Mesenchymal stem cell (in vitro differentiated cells and primary cell): ENCODE results near the gene UPK3B.
"Not testable (repeated sequence)": the region's sequence is repeated elsewhere in the genome, so short reads cannot be mapped to it uniquely, and the experiment has no call there.

Experiments
- DNase-seq: peaks from one replicate; pipeline ENCODE4 v3.0.0-alpha.2; 2013
- H2AFZ ChIP-seq: one replicate; pipeline ENCODE4 v1.6.1; 2013; ENCODE audit warnings: low read depth, mild to moderate bottlenecking, control low read depth, inconsistent platforms, low read length, moderate library complexity
- H2AK5ac ChIP-seq: 2 replicates; pipeline ENCODE4 v1.6.1; 2013; ENCODE audit warnings: low read length, moderate library complexity, mild to moderate bottlenecking, inconsistent platforms; ENCODE audit not compliant: severe bottlenecking
- H2BK120ac ChIP-seq: one replicate; pipeline ENCODE4 v1.6.1; 2013; ENCODE audit warnings: low read depth, mild to moderate bottlenecking, inconsistent platforms, low read length, moderate library complexity
- H2BK12ac ChIP-seq, 2 experiments: one replicate each; pipeline ENCODE4 v1.6.1; 2013; ENCODE audit warnings: inconsistent platforms in 2 of 2, low read length in 2 of 2, mild to moderate bottlenecking in 2 of 2, moderate library complexity in 2 of 2, control low read depth in 1 of 2
- H2BK15ac ChIP-seq: one replicate; pipeline ENCODE4 v1.6.1; 2013; ENCODE audit warnings: mild to moderate bottlenecking, low read depth, inconsistent platforms; ENCODE audit not compliant: poor library complexity, severe bottlenecking
- H2BK5ac ChIP-seq: 2 replicates; pipeline ENCODE4 v1.6.1; 2013; ENCODE audit warnings: low read depth, mild to moderate bottlenecking, low read length, control low read depth, inconsistent platforms; ENCODE audit not compliant: poor library complexity, severe bottlenecking
- H3K14ac ChIP-seq, 2 experiments: one replicate each; pipeline ENCODE4 v1.6.1; 2013; ENCODE audit warnings: inconsistent platforms in 2 of 2, low read length in 2 of 2, control low read depth in 1 of 2, mild to moderate bottlenecking in 1 of 2, moderate library complexity in 1 of 2
- H3K18ac ChIP-seq, 2 experiments: one replicate each; pipeline ENCODE4 v1.6.1; 2013; ENCODE audit warnings: inconsistent platforms in 2 of 2, low read length in 2 of 2, control low read depth in 1 of 2, low read depth in 1 of 2, mild to moderate bottlenecking in 1 of 2
- H3K23ac ChIP-seq, 2 experiments: one replicate each; pipeline ENCODE4 v1.6.1; 2013; ENCODE audit warnings: inconsistent platforms in 2 of 2, low read length in 2 of 2, mild to moderate bottlenecking in 2 of 2, moderate library complexity in 2 of 2, control low read depth in 1 of 2
- H3K27ac ChIP-seq: 2 replicates; pipeline ENCODE4 v1.5.1; 2013; ENCODE audit warnings: mild to moderate bottlenecking, moderate library complexity, low read length, control low read depth, inconsistent platforms; ENCODE audit not compliant: poor library complexity, severe bottlenecking
- H3K27me3 ChIP-seq, 2 experiments: 2 replicates each; pipeline versions ENCODE4 v1.6.1 to v1.7.0; 2013; ENCODE audit warnings: low read length in 2 of 2, mild to moderate bottlenecking in 2 of 2, moderate library complexity in 2 of 2, control low read depth in 1 of 2, inconsistent platforms in 1 of 2; ENCODE audit not compliant: control insufficient read depth in 1 of 2, insufficient read depth in 1 of 2
- H3K36me3 ChIP-seq, 2 experiments: 2 replicates each; pipeline versions ENCODE4 v1.6.1 to v1.7.0; 2013; ENCODE audit warnings: low read length in 2 of 2, control low read depth in 1 of 2, inconsistent platforms in 1 of 2, low read depth in 1 of 2, mild to moderate bottlenecking in 1 of 2; ENCODE audit not compliant: insufficient read depth in 2 of 2, control insufficient read depth in 1 of 2
- H3K4ac ChIP-seq, 2 experiments: one replicate each; pipeline ENCODE4 v1.6.1; 2013; ENCODE audit warnings: inconsistent platforms in 2 of 2, low read length in 2 of 2, mild to moderate bottlenecking in 2 of 2, moderate library complexity in 2 of 2, control low read depth in 1 of 2, low read depth in 1 of 2
- H3K4me1 ChIP-seq: 2 replicates; pipeline ENCODE4 v1.6.1; 2013; ENCODE audit warnings: low read depth, low read length, control low read depth; ENCODE audit not compliant: control insufficient read depth, insufficient read depth
- H3K4me2 ChIP-seq: 2 replicates; pipeline ENCODE4 v1.6.1; 2013; ENCODE audit warnings: low read length, mild to moderate bottlenecking, inconsistent platforms; ENCODE audit not compliant: poor library complexity, severe bottlenecking
- H3K4me3 ChIP-seq, 2 experiments: 2 replicates each; pipeline versions ENCODE4 v1.5.1 to v1.7.0; 2013; ENCODE audit warnings: low read length in 2 of 2, mild to moderate bottlenecking in 2 of 2, control low read depth in 1 of 2, low read depth in 1 of 2; ENCODE audit not compliant: insufficient read depth in 1 of 2
- H3K79me1 ChIP-seq: replicated peaks from 2 replicates; pipeline ENCODE4 v1.6.1; 2013; ENCODE audit warnings: mild to moderate bottlenecking, control low read depth, low read length, inconsistent platforms; ENCODE audit not compliant: poor library complexity, severe bottlenecking
- H3K9ac ChIP-seq: 2 replicates; pipeline ENCODE4 v1.7.0; 2013; ENCODE audit warnings: mild to moderate bottlenecking, low read length, moderate library complexity
- H3K9me3 ChIP-seq: 2 replicates; pipeline ENCODE4 v1.7.0; 2013; ENCODE audit warnings: mild to moderate bottlenecking, low read length; ENCODE audit not compliant: control insufficient read depth
- H4K8ac ChIP-seq: one replicate; pipeline ENCODE4 v1.6.1; 2013; ENCODE audit warnings: inconsistent platforms, mild to moderate bottlenecking, low read length, moderate library complexity
- H4K91ac ChIP-seq: one replicate; pipeline ENCODE4 v1.6.1; 2013; ENCODE audit warnings: mild to moderate bottlenecking, low read length, inconsistent platforms
- WGBS: methylation state at CpG from one replicate; pipeline ENCODE4 v1.1.7; 2013; ENCODE audit warnings: mixed read lengths; 5-methylcytosine and 5-hydroxymethylcytosine counted together

The UPK3B gene

GRCh38 chr7:76462271-76462882 is 48.0 kb upstream of the UPK3B start:
- not testable (repeated sequence) for H2BK15ac ChIP-seq, H3K9me3 ChIP-seq, H3K79me1 ChIP-seq, H3K14ac ChIP-seq, H3K4me3 ChIP-seq, H3K23ac ChIP-seq, H3K4ac ChIP-seq, H3K27ac ChIP-seq, H2AFZ ChIP-seq, H3K18ac ChIP-seq, H2BK120ac ChIP-seq, H4K91ac ChIP-seq, H2AK5ac ChIP-seq, DNase-seq, H3K4me1 ChIP-seq, H2BK5ac ChIP-seq, H3K9ac ChIP-seq, H3K36me3 ChIP-seq, H3K4me2 ChIP-seq, H3K27me3 ChIP-seq, H2BK12ac ChIP-seq, H4K8ac ChIP-seq
- WGBS: no CpG with 5 or more reads among the region's 17 CpGs

GRCh38 chr7:76464959-76465358 is 45.4 kb upstream of the UPK3B start:
- not testable (repeated sequence) for H2BK5ac ChIP-seq, H3K9me3 ChIP-seq, H3K18ac ChIP-seq, H3K14ac ChIP-seq, H3K79me1 ChIP-seq, H4K91ac ChIP-seq, H2AK5ac ChIP-seq, H2BK15ac ChIP-seq, H3K27me3 ChIP-seq, H3K4me2 ChIP-seq, H4K8ac ChIP-seq, H2BK120ac ChIP-seq, H3K27ac ChIP-seq, DNase-seq, H3K4ac ChIP-seq, H2AFZ ChIP-seq, H3K36me3 ChIP-seq, H3K23ac ChIP-seq, H3K4me1 ChIP-seq, H3K4me3 ChIP-seq, H3K9ac ChIP-seq, H2BK12ac ChIP-seq
- WGBS: 61% methylated on average over 2 of the region's 5 CpGs

GRCh38 chr7:76465950-76466349 is 44.4 kb upstream of the UPK3B start:
- not testable (repeated sequence) for H3K18ac ChIP-seq, H3K4me1 ChIP-seq, H3K79me1 ChIP-seq, H3K4me2 ChIP-seq, H2BK12ac ChIP-seq, H3K9ac ChIP-seq, H3K27me3 ChIP-seq, H3K9me3 ChIP-seq, H2AK5ac ChIP-seq, H4K8ac ChIP-seq, H3K23ac ChIP-seq, H2BK15ac ChIP-seq, H2AFZ ChIP-seq, H2BK5ac ChIP-seq, H3K4me3 ChIP-seq, H3K27ac ChIP-seq, DNase-seq, H3K4ac ChIP-seq, H3K36me3 ChIP-seq, H4K91ac ChIP-seq, H2BK120ac ChIP-seq, H3K14ac ChIP-seq
- WGBS: no CpG with 5 or more reads among the region's 8 CpGs

GRCh38 chr7:76467743-76468404 is 42.5 kb upstream of the UPK3B start:
- H3K9me3 ChIP-seq, H3K27ac ChIP-seq, H2BK12ac ChIP-seq, H4K91ac ChIP-seq, H3K4me2 ChIP-seq, H4K8ac ChIP-seq, H3K9ac ChIP-seq, H2AFZ ChIP-seq, H2BK5ac ChIP-seq, H3K4ac ChIP-seq, H3K36me3 ChIP-seq, H3K4me1 ChIP-seq, H2AK5ac ChIP-seq, H3K79me1 ChIP-seq, H3K4me3 ChIP-seq, DNase-seq, H3K14ac ChIP-seq, H3K27me3 ChIP-seq, H3K23ac ChIP-seq, H2BK15ac ChIP-seq, H3K18ac ChIP-seq, H2BK120ac ChIP-seq: not testable (repeated sequence)
- 85% methylated on average over 6 of the region's 14 CpGs for WGBS
